NCI-H2227 treated with DMSO at 0.1 percent for 48 hours (cell line): ENCODE data around the gene ZNF616.

ENCODE experiments used
- DNase-seq: peaks from one replicate; lab custom pipeline; 2025; lab: John Stamatoyannopoulos, UW

Gene ZNF616

DNA sequence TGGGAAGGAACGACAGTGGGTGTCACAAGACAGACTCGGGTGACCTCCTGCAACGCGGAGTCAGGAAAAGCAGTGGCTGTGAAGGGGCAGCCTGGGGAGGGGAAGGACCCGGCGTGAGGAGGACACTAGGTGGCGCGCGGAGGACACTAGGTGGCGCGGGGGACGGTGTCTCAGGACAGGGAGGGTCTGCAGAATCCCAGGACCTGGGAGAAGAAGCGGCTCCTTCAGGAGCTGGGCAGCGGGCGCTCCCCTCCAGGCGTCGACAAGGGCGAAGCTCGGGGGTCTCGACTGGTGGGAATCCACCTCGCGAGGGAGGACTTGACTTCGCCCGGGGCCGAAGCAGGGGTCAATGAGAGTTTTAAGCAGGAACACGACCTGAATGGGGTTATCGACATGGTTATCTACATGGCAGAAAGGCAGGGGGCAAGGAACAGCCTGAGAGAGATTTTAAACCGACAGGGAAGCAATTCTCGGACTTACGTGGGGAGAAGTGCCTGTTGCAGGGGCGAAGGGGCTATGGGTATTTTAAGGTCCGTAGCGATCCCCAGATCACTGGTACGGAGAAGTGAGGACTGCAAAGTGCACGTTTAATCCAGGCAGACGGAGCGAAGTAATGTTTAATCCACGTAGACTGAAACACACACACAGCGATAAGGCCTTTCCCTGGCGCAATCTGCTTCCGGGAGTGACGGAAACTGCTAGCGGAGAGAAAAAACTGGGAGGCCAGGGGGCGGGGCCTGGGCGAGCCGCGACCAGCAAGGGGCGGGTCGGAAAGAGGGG is at the start of gene ZNF616:
ZNF616 (minus strand) TSS at position 687 of the 780 bp plus-strand sequence. CDS start 9,426 bp downstream, outside the sequence.
- peak; percentile 40 for DNase-seq

DNA sequence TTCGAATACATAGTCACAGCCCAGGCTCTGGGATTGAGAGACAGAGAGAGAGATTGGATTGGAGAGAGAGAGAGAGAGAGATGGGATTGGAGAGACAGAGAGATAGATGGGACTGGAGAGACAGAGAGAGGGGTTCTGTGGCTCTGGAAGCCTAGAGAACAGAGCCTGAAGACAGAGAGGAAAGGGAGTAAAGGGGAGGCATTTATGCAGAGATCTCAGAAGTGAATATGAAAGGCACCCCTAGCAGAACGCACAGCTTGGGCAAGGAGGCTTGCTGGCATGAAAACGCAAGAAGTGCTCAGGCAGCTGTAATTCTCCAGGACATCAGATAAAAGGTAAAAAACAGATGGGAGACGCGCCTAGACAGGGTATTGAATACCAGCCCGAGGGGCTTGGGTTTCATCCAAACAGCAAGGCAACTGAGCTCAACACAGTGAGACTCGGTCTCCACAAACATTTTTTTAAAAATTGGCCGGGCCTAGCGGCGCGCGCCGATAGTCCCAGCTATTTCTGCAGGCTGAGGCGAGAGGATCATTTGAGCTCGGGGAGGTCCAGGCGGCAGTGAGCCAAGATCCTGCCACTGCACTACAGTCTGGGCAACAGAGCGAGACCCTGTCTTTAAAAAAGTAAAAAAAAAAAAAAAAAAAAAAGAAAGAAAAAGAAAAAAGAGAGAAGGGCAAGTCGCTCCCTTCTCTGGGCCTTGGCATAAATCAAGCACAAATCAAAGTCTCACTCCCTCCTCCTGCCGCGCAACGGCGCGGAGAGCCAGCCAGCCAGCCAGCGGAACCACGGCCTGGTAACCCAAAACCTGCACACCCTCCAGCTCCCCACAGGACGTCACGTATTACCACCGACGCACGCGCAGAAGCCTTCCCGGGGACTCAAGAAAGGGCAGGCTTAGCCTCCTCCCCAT is 49.3 kb upstream of the ZNF616 start:
- DNase-seq = peak; percentile 17

DNA sequence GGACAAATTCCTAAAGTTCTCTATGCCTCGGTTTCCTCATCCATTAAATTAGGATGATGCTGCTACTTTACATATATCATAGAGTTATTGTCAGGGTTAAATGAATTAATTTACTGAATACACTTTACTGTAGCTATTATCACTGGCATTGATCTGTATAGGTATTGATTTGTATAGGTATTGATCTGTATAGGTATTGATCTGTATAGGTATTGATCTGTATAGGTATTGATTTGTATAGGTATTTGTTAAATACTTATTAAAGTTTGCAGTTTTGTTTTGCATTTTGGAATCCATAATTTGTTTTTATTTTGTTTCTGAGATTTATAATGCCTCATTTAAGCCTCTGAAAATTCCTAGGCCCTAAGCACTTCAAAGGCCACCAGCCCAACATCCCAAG is 47.7 kb upstream of the ZNF616 start:
- no peak for DNase-seq

DNA sequence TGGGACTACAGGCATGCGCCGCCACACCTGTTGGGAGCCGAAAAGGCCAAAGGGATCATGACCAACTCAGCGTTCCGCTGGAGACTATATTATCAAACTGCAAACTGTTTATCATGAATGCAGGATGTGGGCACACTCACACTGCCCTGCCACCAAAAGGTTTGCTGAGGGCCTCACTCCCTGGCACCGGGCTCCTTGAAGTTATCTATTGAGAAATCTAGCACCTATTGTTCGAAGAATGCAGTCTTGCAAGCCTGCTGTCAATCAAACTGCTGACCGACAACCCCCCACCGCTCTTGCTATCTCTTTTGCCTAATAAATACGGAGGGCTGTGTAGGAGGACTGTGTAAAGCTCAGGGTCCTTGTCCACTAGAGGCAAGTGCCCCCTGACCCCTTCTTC is 36.8 kb upstream of the ZNF616 start:
- no peak for DNase-seq

DNA sequence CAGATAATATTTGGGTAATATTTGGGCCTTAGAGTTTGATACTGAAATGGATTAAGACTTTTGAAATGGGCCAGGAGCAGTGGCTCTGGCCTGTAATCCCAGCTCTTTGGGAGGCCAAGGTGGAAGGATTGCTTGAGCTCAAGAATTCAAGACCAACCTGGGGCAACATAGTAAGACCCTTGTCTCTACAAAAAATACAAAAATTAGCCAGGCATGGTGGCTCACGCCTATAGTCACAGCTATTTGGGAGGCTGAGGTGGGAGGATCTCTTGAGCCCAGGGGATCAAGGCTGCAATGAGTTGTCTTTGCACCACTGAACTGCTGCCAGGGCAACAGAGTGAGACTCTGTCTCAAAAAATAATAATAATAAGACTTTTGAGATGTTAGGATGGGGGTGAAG is 32.6 kb upstream of the ZNF616 start:
- DNase-seq = no peak

DNA sequence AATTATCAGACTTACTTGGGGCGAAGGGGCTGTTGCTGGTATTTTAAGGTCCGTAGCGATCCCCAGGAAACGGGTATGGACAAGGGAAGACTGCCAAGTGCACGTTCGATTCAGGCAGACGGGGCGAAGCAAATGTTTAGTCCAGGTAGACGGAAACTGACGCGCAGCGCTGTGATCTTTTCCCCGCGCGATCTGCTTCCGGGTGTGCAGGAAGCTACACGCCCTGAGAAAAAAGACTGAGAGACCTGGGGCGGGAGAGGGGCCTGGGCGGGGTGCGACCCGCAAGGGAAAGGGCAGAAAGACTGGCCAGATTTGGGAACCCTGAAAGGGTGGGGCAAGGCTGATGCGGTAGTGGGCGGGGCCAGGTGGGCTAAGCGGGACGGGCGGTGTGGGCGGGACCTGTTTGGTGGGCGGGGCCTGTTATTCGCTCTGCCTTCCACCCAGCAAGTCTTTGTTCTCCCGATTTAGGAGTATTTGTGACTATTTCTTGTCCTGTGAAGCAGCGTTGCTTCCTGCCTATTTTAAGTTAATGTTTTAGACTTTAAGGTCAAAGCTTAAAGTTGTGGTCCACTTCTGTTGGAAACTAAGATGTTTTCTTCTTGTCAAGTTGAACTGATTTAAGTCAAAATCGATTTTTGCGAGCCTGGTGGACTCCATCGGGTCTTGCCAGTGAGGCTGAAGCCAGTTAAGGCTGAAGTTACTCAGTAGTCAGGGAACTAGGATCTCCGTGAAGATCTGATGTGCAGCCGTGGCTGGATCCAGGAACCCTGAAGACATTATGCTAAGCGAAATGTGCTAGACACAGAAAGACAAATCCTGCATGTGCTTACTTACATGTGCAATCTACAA is 31.8 kb upstream of the ZNF616 start, which contains the start of gene ZNF836:
ZNF836 (minus strand) TSS at position 301 of the 849 bp plus-strand sequence. CDS start 3,549 bp downstream, outside the sequence.
- peak; percentile 80 for DNase-seq

DNA sequence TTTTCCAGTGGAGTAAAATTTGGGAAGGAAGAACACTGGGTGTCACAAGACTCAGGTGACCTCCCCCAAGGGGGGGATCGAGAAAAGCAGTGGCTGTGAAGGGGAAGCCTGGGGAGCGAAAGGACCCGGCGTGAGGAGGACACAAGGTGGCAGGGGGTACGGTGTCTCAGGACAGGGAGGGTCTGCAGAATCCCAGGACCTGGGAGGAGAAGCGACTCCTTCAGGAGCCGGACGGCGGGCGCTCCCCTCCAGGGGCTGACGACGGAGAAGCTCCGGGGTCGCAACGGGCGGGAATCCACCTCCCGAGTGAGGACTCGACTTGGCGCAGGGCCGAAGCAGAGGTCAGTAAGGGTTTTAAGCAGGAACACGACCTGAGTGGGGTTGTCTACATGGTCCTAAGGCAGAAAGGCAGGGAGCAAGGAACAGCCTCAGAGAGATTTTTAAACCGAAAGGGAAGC is 31.2 kb upstream of the ZNF616 start:
- DNase-seq = no peak

DNA sequence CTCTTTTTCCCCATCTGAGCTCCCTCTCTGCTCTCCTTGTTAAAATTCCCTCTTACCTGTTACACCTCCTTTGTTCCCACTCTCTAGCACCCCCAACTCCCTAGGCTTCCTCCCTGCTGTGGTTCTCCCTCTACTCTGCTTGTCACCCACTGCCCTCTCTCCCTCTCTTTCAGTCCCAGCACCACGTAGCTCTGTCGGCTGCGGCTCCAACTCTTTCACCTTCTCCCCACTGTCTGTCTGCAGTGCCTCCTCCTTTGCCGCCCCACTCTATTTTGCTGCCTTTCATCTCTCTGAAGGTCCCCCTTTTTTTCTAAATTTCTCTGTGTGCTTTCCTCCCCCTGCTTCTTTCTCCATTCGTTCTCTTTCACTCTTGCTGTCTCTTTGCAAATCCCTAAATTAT is 30.6 kb upstream of the ZNF616 start:
- no peak for DNase-seq

DNA sequence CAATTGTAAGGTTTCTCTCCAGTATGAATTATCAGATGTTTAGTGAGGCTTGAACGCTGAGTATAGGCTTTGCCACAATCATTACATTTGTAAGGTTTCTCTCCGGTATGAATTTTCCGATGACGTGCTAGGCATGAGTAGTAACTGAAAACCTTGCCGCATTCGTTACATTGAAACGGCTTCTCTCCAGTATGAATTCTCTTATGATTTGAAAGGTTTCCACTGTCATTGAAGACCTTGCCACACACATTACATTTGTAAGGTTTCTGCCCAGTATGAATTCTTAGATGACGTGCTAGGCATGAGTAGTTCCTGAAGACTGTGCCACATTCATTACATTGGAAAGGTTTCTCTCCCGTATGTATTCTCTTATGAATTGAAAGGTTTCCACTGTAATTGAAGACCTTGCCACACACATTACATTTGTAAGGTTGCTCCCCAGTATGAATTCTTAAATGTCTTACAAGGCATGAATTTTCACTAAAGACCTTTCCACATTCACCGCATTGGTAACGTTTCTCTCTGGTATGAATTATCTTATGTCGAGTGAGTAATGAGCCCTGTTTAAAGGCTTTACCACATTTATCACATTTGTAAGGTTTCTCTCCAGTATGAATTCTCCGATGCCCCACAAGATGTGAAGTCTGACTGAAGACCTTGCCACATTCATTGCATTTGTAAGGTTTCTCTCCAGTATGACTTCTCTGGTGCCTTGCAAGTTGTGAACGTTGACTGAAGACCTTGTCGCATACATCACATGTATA is 16.0 kb upstream of the ZNF616 start:
- no peak for DNase-seq

DNA sequence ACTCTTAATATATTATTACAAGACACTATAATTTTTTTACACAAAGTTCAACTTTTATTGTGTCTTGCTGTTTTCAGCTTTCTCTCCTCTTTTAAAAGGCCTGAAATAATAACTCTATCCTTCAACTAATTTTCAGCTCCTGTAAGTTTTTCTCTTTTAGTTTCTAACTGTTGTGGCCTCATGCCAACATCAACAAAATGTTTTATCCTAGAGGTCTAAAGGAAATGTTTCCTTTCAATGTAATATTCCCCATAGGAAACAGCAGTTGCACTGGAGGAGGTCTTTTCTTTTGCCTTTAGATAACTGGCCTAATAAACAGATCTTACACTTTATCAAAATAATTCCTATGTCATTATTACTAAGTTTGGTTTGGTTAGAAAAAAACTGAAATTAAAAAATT is 8.5 kb upstream of the ZNF616 start:
- no peak for DNase-seq

DNA sequence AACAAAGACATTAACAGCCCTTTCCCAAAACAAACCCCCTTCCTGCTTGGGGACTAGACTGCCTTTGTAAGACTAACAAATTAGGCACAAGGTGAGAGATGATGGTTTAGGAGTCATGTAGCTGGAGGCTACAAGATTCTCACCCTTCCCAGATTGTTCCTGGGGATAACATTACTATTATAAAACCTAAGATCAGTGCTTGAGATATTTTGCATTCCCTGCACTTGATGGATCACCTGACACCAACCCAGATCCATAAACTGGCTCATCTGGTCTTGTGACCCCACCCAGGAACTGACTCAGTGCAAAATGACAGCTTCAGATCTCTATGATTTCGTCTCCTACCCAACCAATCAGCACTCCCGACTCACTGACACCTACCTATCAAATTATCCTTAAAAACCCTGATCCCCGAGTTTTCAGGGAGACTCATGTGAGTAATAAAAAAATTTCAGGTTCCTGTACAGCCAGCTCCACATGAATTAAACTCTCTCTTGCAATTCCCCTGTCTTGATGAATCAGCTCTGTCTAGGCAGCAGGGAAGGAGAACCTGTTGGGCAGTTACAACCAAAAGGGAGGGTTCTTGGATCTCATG is 2.4 kb upstream of the ZNF616 start:
- no peak for DNase-seq

DNA sequence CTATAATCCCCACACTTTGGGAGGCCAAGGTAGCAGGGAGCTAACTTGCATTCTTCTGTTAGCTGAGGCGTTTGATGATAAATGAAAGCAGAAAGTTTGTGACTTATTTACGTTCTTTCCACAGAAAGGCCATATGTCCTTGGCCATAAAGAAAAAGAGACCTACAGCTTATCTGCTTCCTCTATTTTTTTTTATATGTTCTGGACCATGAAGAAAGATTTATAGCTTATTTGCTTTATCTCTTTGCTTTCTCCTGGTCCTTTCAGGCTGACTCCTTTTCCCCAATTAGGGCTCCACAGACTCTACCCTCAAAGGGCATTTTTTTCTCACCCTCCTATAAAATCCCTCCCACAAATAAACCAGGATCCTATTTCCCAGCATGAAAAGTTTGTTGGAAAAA is 1.5 kb upstream of the ZNF616 start:
- no peak for DNase-seq

DNA sequence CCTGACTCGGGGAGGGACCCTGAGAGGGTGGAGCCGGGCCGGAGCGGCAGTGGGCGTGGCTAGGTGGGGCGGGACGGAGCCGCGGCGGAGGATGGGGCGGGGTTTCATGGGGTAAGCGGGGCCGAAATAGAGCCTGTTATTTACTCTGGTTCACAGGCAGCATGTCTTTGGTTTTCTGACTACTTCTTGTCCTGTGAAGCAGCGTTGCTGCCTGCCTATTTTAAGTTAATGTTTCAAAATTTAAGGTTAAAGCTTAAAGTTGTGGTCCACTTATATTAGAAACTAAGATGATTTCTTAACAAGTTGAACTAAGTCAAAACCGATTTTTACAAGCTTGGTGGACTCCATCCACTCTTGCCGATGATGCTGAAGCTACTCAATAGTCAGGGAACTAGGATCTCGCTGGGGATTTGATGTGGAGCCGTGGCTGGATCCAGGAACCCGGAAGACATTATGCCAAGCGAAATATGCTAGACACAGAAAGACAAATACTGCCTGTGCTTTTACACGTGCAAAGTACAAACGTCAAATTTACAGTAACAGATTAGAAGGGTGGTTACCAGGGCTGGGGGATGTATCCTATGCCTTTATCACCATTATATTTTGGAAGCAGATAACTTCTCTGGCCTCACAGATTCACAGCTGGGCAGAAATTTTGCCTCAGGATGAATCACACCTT is 433 bp upstream of the ZNF616 start:
- peak; percentile 81 for DNase-seq

DNA sequence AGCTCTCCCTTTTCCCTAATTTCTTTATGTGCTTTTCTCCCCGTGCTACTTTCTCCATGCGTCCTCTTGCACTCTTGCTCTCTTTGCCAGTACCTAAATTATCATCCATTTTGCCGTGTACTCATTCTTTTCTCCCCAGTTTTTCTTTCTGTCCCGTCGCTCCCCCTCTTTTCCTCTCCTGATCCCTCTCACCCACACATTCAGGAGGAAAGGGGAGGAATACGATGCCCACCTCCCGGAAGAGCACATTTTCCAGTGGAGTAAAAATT is 821 bp downstream of the ZNF616 start:
- no peak for DNase-seq

DNA sequence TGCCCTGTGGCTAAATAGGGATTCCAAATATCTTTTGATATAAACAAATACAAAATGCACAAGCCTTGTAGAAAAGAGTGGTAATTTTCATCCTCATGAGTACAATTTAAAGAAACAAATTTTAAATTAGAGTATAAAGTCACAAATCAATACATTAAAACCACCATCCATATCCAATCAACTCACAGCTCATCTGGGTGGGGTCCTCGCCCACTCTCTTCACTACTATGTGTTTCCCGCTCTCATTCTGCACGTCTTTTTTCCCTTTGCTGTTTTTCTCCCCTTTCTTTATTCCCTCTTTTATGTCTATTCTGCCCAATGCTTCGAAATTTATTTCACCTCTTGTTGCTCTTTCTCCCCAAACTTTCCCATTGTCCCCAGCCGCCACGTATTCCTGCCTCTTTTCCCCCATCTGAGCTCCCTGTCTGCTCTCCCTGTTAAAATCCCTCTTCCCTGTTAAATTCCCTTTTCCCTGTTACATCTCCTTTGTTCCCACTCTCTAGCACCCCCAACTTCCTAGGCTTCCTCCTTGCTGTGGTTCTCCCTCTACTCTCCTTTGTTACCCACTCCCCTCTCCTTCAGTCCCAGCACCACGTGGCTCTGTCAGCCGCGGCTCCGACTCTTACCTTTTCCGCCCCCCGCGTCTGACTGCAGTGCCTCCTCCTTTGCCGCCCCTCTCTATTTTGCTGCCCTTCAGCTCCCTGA is 1.3 kb downstream of the ZNF616 start:
- peak; percentile 19 for DNase-seq

DNA sequence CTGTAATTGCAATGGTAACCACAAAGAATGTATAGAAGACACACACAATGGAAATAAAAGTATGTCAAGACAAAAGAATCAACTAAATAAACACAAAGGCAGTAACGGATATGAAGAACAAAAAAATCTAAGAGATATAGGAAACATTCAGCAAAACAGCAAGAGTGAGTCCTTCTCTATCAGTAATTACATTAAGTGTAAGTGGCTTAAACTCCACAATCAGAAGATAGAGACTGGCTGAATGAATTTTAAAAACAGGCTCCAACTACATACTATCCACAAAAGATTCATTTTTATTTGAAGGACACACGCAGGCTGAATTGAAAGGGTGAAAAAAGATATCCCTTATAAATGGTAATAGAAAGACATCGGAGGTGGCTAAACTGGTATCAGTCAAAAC is 19.5 kb downstream of the ZNF616 start:
- DNase-seq = no peak

DNA sequence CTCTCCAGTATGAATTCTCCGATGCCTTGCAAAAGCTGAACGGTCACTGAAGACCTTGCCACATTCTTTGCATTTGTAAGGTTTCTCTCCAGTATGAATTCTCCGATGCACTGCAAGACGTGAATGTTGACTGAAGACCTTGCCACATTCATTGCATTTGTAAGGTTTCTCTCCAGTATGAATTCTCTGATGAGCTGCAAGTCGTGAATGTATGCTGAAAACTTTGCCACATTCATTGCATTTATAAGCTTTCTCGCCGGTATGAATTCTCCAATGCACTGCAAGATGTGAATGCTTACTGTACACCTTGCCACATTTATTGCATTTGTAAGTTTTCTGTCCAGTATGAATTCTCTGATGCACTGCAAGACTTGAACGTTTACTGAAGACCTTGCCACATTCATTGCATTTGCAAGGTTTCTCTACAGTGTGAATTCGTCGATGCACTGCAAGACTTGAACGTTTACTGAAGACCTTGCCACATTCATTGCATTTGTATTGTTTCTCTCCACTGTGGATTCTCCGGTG is 24.1 kb downstream of the ZNF616 start:
- no peak for DNase-seq

DNA sequence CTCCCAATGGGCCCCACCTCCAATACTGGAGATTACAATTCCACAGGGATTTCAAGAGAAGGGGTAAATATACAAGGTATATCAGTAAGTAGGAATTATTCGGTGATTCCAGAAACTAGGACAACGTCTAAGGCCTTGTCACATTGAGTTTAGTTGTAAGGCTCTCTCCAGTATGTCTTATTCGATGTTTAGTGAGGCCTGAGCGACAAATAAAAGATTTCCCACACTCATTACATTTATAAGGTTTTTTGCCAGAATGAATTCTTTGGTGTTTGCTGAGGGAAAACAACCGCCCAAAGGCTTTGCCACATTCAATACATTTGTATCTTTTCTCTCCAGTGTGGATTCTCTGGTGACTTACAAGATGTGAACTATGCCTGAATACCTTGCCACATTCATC is 25.0 kb downstream of the ZNF616 start:
- no peak for DNase-seq

DNA sequence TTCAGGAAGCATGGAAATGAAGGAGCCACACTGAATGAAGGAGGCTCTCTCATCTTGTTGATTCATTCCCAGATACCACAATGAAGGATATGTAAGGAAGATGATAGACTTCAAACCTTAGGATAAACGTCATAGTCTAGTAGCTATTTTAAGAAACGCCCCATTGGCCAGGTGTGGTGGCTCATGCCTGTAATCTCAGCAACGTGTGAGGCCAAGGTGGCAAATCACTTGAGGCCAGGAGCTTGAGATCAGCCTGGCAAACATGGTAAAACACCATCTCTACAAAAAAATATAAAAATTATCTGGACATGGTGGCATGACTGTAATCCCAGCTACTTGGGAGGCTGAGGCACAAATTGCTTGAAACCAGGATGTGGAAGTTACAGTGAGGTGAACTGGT is 27.1 kb downstream of the ZNF616 start:
- no peak for DNase-seq

DNA sequence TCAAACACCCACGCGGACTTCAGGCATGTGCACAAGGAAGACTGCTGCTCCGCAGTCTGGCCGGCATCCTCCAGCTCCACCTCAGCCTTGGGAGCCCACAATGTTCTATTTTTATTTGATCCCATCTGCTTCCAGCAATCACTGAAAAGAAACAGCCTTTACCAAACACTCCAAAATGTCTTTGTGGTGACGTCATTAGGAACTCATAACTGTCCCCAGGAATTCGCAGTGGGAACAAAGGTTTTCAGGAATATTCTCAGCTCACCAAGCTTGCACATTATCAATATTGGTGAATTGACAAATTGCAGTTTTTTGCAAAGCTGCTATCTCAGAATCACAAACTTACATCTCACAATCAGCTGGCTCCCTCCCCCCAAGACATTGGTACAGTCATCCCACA is 29.0 kb downstream of the ZNF616 start:
- no peak for DNase-seq
